ENCODE data around the gene ACYP2. TPM values are rescaled to one million over a fixed set of nuclear protein-coding genes. Genes with fewer than 3 reads are reported as not detected.

Gene ACYP2
- total RNA-seq, 4 donors from 2014 or later = 12.8 to 40.5 (median 16.9) TPM

- 88 to 91% methylated on average over 2 to 3 of the region's 3 CpGs for WGBS, 2 donors (ENCODE audit: low coverage in 1 of 2)
- ATAC-seq = no peak
- H3K36me3 ChIP-seq = no peaks in the 10 kb centered on the region
- no peak overlapping the region for H3K4me3 ChIP-seq
- H3K4me1 ChIP-seq = peaks cover 0 to 12% (median 3%) of the 10 kb centered on the region in 3 donors
- TF ChIP-seq EP300 (IDR thresholded peaks at IDR 0.05) (no peak), CTCF (IDR thresholded peaks at IDR 0.05) (no peak), POLR2A (IDR thresholded peaks at IDR 0.05) (no peak), POLR2AphosphoS5 (IDR thresholded peaks at IDR 0.05) (no peak)
- no peak overlapping the region for H3K27ac ChIP-seq
- H3K9me3 ChIP-seq = no peaks in the 10 kb centered on the region
- H3K27me3 ChIP-seq = no peaks in the 10 kb centered on the region
Observed at GRCh38 chr2:54166121-54166773, 50.8 kb downstream of the ACYP2 start.

GRCh38 chr2:54176577-54176976 lies 61.2 kb downstream of the ACYP2 start:
- Histone ChIP-seq H3K36me3 (no peaks in the 10 kb centered on the region), H3K27ac (no peak overlapping the region), H3K4me1 (no peaks in the 10 kb centered on the region), H3K4me3 (no peak overlapping the region), H3K9me3 (no peaks in the 10 kb centered on the region), H3K27me3 (no peaks in the 10 kb centered on the region)
- no peak for TF ChIP-seq POLR2AphosphoS5 (IDR thresholded peaks at IDR 0.05)
- peak in 3 of 4 experiments; percentile 10 to 55 (median 36) for TF ChIP-seq CTCF (IDR thresholded peaks at IDR 0.05)
- TF ChIP-seq EP300 (IDR thresholded peaks at IDR 0.05) = no peak
- 20 to 27% methylated on average over 1 to 2 of the region's 2 CpGs for WGBS, 2 donors (ENCODE audit: low coverage in 1 of 2)
- peak; percentile 79 for ATAC-seq

- no peak for ATAC-seq
- H3K4me1 ChIP-seq = peaks cover 0 to 13% (median 3%) of the 10 kb centered on the region in 3 donors
- no peaks in the 10 kb centered on the region for H3K27me3 ChIP-seq
- no peak overlapping the region for H3K4me3 ChIP-seq
- H3K9me3 ChIP-seq = no peaks in the 10 kb centered on the region
- TF ChIP-seq POLR2AphosphoS5 (IDR thresholded peaks at IDR 0.05) (no peak), POLR2A (IDR thresholded peaks at IDR 0.05) (no peak), EP300 (IDR thresholded peaks at IDR 0.05) (no peak), CTCF (IDR thresholded peaks at IDR 0.05) (no peak)
- H3K27ac ChIP-seq = no peak overlapping the region
- WGBS, 2 donors (ENCODE audit: low coverage in 1 of 2) = 90% methylated on average over 3 of the region's 3 CpGs
- H3K36me3 ChIP-seq = no peaks in the 10 kb centered on the region
Observed at GRCh38 chr2:54183281-54183680, 67.9 kb downstream of the ACYP2 start.

GRCh38 chr2:54183972-54184371 lies 68.6 kb downstream of the ACYP2 start:
- Histone ChIP-seq H3K27ac (peak overlapping the region; percentile 28 to 59 (median 48)), H3K36me3 (peaks cover 0 to 5% of the 10 kb centered on the region in 2 donors), H3K27me3 (no peaks in the 10 kb centered on the region), H3K4me1 (peaks cover 0 to 13% (median 3%) of the 10 kb centered on the region in 3 donors), H3K9me3 (no peaks in the 10 kb centered on the region), H3K4me3 (no peak overlapping the region)
- 28 to 33% methylated on average over 4 of the region's 4 CpGs for WGBS, 2 donors (ENCODE audit: low coverage in 1 of 2)
- TF ChIP-seq EP300 (IDR thresholded peaks at IDR 0.05) = no peak
- no peak for TF ChIP-seq POLR2A (IDR thresholded peaks at IDR 0.05)
- no peak for TF ChIP-seq POLR2AphosphoS5 (IDR thresholded peaks at IDR 0.05)
- no peak for TF ChIP-seq CTCF (IDR thresholded peaks at IDR 0.05)
- ATAC-seq = no peak

GRCh38 chr2:54185105-54185504 lies 69.7 kb downstream of the ACYP2 start:
- ATAC-seq = no peak
- peaks cover 0 to 13% (median 3%) of the 10 kb centered on the region in 3 donors for H3K4me1 ChIP-seq
- H3K9me3 ChIP-seq = no peaks in the 10 kb centered on the region
- H3K4me3 ChIP-seq = no peak overlapping the region
- no peak overlapping the region for H3K27ac ChIP-seq
- H3K36me3 ChIP-seq = peaks cover 0 to 7% of the 10 kb centered on the region in 2 donors
- TF ChIP-seq CTCF (IDR thresholded peaks at IDR 0.05) (no peak), EP300 (IDR thresholded peaks at IDR 0.05) (no peak), POLR2A (IDR thresholded peaks at IDR 0.05) (no peak), POLR2AphosphoS5 (IDR thresholded peaks at IDR 0.05) (no peak)
- H3K27me3 ChIP-seq = no peaks in the 10 kb centered on the region
- 60% methylated on average over 1 of the region's 1 CpG; no CpG with 5 or more reads in 1 of the 2 donors for WGBS, 2 donors (ENCODE audit: low coverage in 1 of 2)
